Activated T-cell treated with anti-CD3 and anti-CD28 coated beads, Interleukin-2, amount 50 U/mL, for 1 hour (primary cell): ENCODE data around the gene FAM43B.

Experiments used
- DNase-seq: peaks from one replicate; pipeline ENCODE4 v3.0.0-alpha.2; 2020

FAM43B gene

DNA sequence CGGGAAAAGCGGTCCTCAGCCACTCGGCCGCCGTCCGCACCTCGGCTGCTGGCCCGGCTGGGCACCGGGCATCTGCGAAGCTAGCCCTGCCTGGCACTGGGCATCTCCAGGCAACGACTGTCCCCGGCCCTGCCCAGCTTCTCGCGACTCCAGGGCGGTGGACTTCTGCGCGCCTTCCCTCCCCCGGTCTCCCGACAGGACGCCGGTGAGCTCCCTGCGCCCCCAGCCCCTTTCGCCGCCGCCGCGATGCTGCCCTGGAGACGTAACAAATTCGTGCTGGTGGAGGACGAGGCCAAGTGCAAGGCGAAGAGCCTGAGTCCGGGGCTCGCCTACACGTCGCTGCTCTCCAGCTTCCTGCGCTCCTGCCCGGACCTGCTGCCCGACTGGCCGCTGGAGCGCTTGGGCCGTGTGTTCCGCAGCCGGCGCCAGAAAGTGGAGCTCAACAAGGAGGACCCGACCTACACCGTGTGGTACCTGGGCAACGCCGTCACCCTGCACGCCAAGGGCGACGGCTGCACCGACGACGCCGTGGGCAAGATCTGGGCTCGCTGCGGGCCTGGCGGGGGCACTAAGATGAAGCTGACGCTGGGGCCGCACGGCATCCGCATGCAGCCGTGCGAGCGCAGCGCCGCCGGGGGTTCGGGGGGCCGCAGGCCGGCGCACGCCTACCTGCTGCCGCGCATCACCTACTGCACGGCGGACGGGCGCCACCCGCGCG, 514 bp downstream of the FAM43B start:
- no peak for DNase-seq

DNA sequence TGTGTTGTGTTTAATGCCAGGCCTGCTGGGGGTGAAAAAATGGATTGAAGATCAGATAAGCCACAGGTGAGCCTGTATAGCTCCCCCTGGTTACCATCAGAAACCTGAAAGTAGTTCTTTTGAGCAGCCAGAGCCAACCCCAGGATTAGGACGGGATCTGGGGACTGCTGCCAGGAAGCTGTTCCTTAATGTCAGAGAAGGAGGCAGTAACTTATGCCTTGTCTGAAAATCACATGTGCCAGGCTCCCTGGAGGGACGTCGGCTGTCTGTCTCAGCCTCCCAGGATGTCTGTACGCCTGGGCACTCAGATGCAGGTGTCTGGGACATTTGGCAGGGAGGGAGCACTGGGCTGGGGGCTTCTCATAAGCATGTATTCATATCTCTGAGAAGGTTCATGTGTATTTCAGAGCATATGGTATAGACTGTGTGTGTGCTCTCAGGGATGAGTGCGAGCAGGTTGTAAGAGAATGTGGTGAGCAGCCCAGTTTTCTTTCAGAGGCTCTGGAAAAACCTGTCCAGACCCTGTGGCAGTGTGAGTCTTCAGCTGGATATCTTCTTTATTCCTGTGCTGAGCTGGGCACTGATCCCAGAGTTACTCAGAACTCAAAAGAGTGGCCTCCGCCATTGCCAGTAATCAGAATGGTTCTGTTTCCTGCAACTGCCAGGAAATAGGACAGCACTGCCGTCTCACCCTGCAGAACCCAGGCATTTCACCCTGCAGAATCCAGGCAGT, 2.8 kb downstream of the FAM43B start:
- DNase-seq: no peak

DNA sequence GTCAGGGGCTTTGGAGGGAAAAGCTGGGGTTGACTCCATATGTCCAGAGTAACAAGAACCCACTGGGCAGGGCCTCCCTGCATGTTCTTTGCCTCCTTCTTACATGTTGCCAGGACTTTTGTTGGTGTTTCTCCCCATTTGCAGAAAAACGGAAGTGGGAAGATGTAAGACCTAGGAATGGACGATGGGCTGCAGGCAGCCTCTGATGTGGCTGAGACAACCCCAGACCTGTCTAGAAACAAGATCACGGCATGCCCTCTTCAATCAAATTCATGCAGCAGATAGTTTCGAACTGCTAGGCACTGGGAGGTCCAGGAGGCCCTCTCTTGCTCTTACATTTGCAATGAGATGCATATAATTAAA, 3.4 kb downstream of the FAM43B start:
- DNase-seq: no peak

DNA sequence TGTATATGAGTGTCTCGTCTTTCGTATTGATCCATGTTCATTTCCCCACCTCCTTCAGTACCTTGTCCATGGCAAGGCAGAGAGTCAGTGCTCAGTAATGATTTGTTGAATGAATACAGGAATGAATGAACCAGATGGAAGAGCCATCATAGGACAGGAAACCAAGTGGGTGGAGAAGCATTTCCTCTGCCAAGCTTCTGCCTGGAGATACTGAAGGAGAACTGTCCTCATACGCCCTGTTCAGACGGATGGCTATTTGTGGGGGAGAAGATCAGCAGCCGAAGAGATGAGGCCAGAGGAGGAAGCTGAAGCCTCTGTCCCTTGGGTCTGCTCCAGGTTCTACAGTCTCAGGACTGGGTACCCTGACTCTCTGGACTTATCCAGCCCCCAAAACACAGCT, 5.8 kb downstream of the FAM43B start:
- no peak for DNase-seq

DNA sequence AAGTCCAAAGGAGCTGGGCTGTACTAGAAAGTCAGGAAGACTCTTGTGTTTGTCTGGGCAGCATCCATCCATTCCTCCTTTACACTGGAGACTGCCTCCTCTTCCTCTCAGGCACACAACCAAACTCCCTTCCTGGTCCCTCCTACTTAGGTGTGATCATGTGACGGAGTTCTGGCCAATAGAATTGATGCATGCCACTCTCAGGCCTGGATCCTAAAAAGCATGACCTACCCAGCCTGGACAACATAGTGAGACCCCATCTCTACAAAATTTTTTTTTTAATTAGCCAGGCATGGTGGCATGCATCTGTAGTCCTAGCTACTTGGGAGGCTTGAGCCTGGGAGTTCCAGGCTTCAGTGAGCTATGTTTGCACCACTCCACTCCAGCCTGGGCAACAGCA, 8.6 kb downstream of the FAM43B start:
- DNase-seq: no peak

DNA sequence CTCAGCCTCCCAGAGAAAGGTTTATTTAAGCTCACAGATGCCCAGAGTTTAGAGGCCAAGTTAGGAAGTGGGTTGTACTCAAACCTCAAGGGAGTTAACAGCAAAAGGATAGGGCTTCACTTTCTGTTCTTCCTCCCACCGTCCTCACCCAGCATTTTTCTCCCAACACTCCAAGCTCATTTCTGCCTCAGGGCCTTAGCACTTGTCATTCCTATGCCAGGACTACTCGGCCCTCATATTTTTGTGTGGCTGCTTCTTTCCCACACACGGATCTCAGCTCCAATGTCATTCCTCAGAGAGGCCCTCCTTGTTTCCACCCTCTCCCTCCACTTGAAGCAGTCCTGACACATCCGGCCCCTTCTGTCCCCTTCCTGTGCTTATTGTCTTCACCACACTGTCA, 12.9 kb downstream of the FAM43B start:
- DNase-seq: no peak

DNA sequence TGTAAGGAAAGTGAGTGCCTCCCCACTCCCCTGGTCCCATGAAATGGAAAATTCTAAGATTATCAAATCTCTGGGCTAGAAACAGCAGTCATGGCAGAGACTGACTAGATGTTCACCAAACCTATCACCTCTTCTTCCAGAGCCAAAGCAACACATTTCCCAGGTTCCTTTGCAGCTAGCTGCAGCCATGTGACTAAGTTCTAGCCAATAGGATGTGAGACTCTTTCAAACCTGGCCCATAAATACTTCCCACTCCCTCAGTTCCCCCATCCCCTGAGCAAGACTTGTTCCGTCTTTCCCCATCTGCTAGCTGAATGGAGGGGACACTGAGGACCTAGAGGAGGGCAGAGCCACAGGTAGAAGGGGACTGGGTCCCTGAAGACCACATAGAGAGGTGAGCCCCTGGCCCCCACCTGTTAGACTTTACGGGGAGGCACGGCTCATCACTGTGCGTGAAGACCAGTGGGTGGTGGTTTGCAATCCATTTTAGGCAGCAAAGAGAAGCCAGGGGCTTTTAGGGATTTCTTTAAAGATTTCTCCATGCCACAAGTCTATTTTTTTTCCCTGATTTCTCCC, 17.2 kb downstream of the FAM43B start:
- DNase-seq: no peak

DNA sequence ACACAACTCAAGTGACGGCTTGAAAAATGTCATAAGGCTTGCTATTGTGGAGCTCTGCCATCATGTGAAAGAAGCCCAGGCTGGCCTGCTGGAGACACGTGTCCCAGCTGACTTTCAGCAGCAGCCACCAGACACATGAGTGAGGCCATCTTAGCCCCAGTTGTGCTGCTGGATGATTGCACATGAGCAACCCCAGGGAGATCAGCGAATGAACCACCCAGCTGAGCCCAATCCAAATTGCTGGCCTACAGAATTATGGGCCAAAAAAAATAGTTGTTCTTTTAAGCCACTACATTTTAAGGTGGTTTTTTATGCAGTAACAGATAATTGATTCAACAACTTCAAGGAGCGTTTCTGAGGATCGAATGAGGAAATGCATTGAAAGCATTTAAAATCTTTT, 19.1 kb downstream of the FAM43B start:
- no peak for DNase-seq

DNA sequence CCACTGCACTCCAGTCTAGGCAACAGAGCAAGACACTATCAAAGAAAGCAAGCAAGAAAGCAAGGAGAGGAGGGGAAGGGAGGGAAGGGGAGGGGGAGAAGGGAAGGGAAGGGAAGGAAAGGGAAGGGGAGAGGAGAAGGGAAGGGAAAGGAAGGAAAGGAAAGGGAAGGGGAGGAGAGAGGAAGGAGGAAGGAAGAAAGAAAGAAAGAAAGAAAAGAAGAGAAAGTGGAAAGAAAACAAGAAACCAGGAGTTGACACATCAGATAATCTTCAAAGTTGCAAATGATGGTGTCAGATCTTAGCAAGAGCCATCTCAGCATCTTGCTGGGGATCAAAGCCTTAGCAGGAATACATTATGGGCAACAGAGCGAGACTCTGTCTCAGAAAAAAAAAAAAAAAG, 21.6 kb downstream of the FAM43B start:
- DNase-seq: no peak

DNA sequence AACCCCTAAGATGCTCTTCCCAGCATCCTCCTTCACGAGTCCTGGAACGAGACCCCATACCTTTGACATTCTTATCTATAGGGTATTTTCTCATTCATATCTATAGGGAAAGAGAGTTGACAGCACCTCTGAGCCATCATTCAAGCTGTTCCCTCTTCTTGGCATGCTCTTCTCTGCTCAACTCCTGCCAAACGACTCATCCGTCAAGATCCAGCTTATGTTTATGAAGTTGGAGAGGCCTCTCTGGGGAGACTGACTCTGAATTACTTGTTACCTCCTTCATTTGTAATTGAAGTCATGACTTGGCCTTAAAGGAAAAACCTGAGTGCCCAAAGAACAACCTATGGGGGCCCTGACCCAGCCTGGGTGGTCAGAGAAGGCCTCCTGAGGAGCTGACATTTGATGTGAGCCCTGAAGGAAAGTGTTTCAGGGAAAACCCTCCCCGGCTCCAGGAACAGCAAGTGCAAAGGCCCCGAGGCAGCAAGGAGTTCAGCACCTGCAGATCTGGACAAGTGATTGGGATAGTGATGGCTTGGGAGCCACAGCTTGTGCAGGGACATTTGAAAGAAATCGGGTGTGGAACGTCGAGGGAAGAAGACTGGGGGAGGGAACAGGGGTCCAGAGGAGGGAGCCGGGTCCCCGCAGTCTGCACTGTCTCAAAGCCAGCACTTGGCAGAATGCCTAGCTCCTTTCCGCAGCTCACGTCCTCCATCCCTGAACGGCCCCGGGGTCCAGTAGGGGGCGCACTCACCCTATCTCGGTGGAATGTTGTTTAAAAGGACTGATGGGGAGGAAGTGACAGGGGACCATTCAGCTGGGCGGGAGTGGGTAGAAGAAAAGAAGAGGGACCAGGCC, 22.5 kb downstream of the FAM43B start:
- DNase-seq: peak; percentile 53

DNA sequence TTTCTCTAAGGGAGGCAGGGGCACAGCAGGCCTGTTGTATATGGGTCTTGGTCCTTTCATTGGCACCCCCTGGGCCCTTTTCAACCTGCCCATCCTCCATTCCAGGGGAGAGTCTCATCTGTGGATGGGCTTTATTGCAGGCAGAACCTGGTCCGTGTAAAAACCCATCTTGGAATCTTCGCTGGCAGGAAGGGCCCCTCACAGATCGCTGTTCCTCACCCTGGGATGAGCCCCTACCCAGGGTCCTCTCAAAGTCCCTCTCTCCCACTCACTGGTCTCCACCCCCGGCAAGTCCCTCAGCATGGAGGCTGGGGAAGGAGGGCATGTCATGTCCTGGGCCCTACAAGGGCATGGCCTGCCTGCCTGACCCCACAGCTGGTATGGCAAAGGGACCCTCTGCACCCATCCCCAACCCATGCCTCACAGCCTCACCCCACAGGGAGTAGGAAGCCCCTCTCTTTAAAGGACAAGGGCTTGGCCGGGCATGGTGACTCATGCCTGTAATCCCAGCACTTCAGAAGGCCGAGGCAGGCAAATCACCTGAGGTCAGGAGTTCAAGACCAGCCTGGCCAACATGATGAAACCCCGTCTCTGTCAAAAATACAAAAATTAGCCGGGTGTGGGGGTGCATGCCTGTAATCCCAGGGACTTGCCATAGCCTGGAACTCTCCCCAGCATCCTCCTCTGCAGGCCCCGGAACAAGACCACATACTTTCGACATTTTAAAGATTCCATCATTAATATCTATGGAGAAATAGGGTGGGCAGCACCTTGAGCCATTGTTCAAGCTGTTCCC, 23.4 kb downstream of the FAM43B start:
- no peak for DNase-seq

DNA sequence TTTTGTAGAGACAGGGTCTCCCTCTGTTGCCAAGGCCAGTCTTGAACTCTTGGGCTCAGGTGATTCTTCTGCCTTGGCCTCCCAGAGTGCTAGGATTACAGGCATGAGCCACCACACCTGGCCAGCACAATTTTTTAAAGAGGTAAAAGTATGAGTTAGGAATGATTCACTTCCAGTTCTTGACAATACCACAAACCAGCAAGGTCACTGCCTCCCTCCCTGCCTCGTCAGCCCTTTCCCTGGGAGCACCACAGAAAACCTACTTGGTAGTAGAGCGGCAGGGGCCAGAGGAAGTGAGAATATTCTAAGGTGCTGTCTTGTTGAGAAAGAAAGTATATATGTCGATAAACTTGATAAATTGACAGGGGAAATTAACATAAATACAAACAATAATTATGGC, 25.7 kb downstream of the FAM43B start:
- no peak for DNase-seq

DNA sequence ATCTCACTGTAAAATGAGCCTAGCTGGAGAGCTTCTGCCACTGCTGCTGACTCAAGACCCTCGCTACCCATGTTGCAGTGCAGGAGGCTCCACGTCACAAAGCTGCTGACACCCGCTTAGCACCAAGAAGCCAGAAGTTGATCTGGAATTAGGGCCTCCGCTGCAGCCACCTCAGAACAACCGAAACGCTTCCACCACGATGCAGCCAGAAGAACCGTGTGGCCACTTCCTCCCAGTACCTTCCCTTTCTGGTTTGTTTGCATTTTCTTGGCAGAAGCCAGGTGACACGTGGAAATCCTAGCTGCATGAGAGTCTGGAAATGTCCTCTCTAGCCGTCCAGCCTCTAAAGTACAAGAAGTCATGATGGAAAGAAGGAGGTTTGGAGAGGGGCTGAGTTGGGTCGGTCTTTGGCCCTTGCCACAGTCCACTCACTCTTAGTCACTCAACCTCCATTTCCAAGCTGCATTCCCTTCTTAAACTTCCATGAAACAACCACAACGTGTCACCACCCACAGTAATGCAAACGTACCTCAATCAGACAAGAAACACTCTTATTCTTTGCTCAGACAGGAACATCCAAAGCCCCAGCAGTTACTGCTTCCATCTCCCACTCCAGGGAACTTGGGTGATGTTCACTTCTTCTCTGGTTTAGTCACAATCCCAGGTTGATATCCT, 26.5 kb downstream of the FAM43B start:
- no peak for DNase-seq

DNA sequence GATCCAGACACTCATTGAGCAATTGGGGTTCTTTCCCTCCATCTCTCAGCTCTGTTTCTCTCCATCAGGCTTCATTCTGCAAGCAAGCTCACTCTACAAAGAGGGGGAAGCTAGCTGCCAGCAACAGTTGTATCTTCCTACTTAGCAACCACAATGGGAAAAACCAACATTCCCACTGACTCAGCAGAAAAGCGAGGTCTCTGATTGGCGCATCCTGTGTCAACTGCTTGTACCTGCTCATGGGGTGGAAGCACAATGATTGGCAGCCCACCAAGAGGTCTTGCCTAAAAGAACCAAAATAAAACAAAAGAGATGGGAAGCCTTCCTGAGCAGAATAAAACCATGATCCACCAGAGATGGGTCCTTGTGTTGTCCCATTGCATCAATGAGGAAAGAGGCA, 32.5 kb downstream of the FAM43B start:
- DNase-seq: no peak

DNA sequence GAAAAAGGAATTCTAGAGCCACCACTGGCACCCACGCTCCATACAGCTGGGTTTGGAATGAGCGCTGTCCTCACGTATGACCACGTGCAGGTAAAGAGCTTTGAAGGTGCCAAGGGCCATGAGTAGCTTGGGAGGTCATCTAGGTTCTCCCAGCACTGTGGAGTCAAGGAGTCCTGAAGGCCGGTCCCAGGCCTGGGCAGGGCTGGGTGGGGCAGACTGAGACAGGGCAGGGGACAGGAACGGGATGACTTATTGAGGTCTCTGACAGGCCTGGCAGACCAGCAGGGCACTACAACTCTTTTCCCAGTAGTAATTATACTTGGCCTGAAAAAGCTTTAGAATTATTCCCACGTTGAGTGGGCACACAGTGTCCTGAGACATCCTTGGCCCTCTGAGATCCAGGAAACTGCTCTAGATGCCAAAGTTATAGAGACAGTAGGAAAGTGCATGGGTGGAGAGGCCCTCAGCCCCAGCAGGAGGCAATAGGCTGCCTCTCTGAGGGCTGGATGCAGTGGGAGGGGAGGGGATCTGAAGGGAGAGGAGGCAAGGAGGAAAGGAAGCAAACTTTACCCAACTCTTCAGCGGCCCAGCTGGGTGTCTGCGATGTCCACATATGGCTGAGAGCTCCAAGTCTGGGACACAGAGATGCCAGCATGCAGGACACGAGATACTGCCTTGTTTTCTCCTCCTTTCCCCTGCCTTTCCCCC, 34.7 kb downstream of the FAM43B start:
- no peak for DNase-seq

DNA sequence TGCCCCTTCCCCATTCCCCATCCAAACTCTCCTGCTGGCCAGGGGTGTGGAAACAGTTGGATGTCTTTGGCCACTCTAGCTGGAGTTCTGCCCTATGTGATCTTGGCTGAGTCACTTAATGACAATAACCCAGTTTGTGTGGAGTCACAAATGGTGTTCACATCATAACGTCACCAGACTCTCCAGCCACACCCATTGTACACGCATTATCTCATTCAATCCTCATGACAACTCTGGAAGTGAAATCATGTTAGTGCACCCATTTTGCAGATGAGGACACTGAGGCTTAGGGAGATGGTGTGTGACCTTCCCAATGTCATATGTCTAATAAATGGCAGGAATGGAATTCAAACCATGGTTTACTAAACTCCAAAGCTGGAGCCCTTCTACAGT, 35.3 kb downstream of the FAM43B start:
- DNase-seq: no peak

DNA sequence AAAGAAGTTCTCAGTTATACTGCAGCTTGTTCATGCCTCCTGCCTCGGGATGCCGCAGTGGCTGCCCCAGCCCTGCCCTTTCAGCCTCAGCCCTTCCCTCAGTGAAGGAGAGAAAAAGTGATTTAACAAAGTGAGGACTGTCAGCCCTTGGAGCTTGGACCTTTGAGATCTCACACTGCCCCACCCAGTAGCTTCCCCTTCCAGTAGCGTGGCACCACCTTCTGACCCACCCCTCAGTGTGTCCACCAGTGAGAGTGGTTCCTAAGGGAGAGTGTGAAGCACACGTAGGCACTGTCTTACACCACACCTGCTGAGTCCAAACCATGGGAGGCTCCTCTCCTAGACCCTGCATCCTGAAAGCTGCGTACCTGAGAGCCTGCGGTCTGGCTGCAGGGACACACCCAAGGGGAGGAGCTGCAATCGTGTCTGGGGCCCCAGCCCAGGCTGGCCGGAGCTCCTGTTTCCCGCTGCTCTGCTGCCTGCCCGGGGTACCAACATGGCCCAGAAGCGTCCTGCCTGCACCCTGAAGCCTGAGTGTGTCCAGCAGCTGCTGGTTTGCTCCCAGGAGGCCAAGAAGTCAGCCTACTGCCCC, 36.4 kb downstream of the FAM43B start, which contains the start of gene CDA:
Gene CDA (plus strand): TSS at position 464 of the 592 bp plus-strand sequence. CDS start 33 bp downstream, at position 497.
- DNase-seq: no peak

DNA sequence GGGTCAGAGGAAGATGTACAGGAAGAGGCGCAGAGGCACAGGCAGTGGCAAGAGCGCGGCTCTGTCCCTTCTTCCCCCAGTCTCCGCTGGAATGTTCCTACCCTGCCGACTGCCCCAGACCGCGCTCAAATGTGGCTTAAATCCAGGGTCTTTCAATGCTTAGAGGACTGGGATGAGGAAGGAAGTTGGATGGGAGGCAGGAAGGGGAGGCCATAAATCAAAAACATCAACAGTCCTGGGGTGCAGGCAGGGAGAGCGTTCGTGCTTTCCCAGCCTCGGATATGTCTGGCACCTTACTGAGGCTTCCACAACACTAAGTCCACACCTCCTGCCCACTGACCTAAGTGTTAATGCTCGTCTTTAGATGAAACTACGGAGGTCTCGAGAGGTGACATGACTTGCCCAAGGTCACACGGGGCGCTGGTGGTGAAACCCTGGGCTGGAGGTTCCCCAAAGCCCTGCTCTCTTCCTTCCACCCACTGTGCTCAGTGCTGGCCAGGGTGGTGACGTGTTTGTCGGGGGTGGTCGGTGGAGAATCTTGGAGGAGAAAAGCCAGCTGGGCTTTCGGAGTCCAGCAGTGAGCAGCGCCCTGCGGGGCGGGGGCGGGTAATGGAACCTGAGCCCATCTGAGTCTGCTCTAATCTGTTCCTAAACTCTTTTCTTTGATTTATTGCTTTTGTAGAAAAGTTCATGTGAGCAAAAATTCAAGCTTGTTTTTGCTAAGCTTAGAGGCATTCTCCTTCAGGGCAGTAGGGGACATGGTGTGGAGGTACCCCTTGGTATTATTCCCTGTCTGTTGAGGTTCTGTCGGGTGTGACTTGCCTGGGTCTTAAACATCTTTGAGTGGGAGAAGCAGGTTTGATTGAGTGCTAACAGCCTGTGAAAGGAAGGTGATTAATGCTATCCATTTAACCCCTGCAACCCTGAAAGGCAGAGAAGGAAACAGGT, 37.2 kb downstream of the FAM43B start:
- DNase-seq: no peak

DNA sequence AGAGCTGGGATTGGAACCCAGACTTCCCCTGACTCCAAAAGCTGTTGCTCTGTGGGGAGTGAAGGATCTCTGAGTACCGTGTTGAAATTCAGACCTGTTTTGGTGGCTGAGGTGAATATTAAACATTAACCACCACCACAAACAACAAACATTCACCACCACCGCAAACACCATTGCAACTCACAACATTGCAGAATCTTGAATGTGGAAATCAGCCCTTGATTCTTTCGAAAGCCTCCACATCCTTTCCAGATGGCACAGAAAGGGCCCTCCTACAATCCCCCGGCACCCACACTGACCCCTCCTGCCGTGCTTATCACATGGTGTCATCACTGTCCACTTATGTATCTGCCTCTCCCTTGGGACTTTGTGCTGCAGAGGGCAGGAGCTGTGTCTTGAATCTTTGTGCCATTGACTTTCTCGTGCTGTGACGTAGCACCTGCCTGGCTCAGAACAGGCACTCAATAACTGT, 38.0 kb downstream of the FAM43B start:
- DNase-seq: no peak

DNA sequence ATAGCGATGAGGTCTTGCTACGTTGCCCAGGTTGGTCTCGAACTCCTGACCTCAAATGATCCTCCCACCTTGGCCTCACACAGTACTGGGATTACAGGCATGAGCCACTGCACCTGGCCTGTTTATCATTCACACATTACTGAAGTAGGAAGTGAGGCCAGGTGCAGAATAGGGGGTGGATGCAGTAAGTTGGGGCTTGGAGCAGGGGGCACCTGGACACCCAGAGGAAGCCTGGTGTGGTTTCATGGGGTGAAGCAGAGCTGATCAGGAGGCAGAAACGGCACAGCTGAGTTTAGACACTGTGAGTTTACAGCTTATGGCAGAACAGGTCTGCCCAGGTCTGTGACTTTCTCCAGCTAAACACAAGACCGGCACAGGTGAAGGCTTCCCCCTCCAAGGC, 41.4 kb downstream of the FAM43B start:
- DNase-seq: no peak
